Thymus (tissue), 11 donors: Measurements from ENCODE around the gene IGSF21. TPM values are rescaled to one million over a fixed set of nuclear protein-coding genes. Genes with fewer than 3 reads are reported as not detected.

Experiments
- DNase-seq, 9 donors: peaks; one replicate each; pipeline ENCODE4 v3.0.0-alpha.2; 2013; ENCODE audit warnings: low spot score in 9 of 9, low read depth in 6 of 9, missing footprints in 1 of 9
- H3K27ac ChIP-seq, 2 donors: one replicate each; pipeline ENCODE4 v1.5.1; 2013; ENCODE audit warnings: control low read depth in 1 of 2, low read depth in 1 of 2, low read length in 1 of 2, mild to moderate bottlenecking in 1 of 2, moderate library complexity in 1 of 2
- H3K27me3 ChIP-seq, 2 donors: one replicate each; pipeline ENCODE4 v1.5.1; 2013; ENCODE audit warnings: low read length in 1 of 2; ENCODE audit not compliant: control insufficient read depth in 2 of 2, insufficient read depth in 1 of 2
- H3K36me3 ChIP-seq, 2 donors: one replicate each; pipeline ENCODE4 v1.5.1; 2013; ENCODE audit warnings: low read length in 1 of 2, mild to moderate bottlenecking in 1 of 2, moderate library complexity in 1 of 2; ENCODE audit not compliant: control insufficient read depth in 2 of 2, insufficient read depth in 2 of 2
- H3K4me1 ChIP-seq, 2 donors: one replicate each; pipeline ENCODE4 v1.5.1; 2013; ENCODE audit warnings: low read length in 2 of 2; ENCODE audit not compliant: control insufficient read depth in 2 of 2, insufficient read depth in 2 of 2
- H3K4me3 ChIP-seq, 2 donors: one replicate each; pipeline ENCODE4 v1.5.1; 2013; ENCODE audit warnings: low read length in 2 of 2, control low read depth in 1 of 2, mild to moderate bottlenecking in 1 of 2
- H3K9me3 ChIP-seq, 2 donors: one replicate each; pipeline ENCODE4 v1.5.1; 2013; ENCODE audit warnings: low read length in 1 of 2, mild to moderate bottlenecking in 1 of 2; ENCODE audit not compliant: control insufficient read depth in 2 of 2, insufficient read depth in 1 of 2
- WGBS: extraction: QIAGEN DNeasy Blood & Tissue Kit; methylation state at CpG from one replicate; pipeline ENCODE4 v1.1.7; 2013; 5-methylcytosine and 5-hydroxymethylcytosine counted together
- polyA plus RNA-seq: library from polyadenylated mRNA; stranded (reverse); fragments of 200-250 nt; gene quantifications from one replicate; pipeline ENCODE4 v1.2.3, GENCODE V29; 2013
- total RNA-seq: library from RNA; stranded (reverse); fragments of 120-200 nt; gene quantifications from one replicate; pipeline ENCODE4 v1.2.4, GENCODE V29; 2013
- donor health status: healthy.

Gene IGSF21
- total and polyA plus RNA-seq, 2 donors = 0.85 to 2.1 TPM

- no peak for DNase-seq
- Histone ChIP-seq H3K27ac (no peak overlapping the region), H3K27me3 (no peaks in the 10 kb centered on the region), H3K4me1 (no peaks in the 10 kb centered on the region), H3K36me3 (no peaks in the 10 kb centered on the region), H3K4me3 (no peak overlapping the region), H3K9me3 (no peaks in the 10 kb centered on the region)
- 91% methylated on average over 3 of the region's 3 CpGs for WGBS
These were observed 62.8 kb downstream of the IGSF21 start for GRCh38 chr1:18170444-18170843.

- Histone ChIP-seq H3K4me1 (no peaks in the 10 kb centered on the region), H3K36me3 (no peaks in the 10 kb centered on the region), H3K27ac (no peak overlapping the region), H3K27me3 (peaks cover 2 to 6% of the 10 kb centered on the region in 2 donors), H3K4me3 (no peak overlapping the region), H3K9me3 (no peaks in the 10 kb centered on the region)
- no peak for DNase-seq
- 90% methylated on average over 12 of the region's 12 CpGs for WGBS
These were observed 66.4 kb downstream of the IGSF21 start for GRCh38 chr1:18174037-18174436.

- WGBS = 83% methylated on average over 6 of the region's 6 CpGs
- H3K27me3 ChIP-seq = peaks cover 2 to 8% of the 10 kb centered on the region in 2 donors
These were observed 67.5 kb downstream of the IGSF21 start for GRCh38 chr1:18175051-18175450.

GRCh38 chr1:18175530-18176377, 68.2 kb downstream of the IGSF21 start:
- Histone ChIP-seq H3K9me3 (no peaks in the 10 kb centered on the region), H3K4me1 (no peaks in the 10 kb centered on the region), H3K27me3 (peaks cover 2 to 8% of the 10 kb centered on the region in 2 donors), H3K36me3 (no peaks in the 10 kb centered on the region), H3K4me3 (no peak overlapping the region), H3K27ac (no peak overlapping the region)
- 76% methylated on average over 13 of the region's 13 CpGs for WGBS
- DNase-seq = no peak

More at GRCh38 chr1:18175051-18175450, 67.5 kb downstream of the IGSF21 start:
- Histone ChIP-seq H3K36me3 (no peaks in the 10 kb centered on the region), H3K4me3 (no peak overlapping the region), H3K9me3 (no peaks in the 10 kb centered on the region), H3K4me1 (no peaks in the 10 kb centered on the region), H3K27ac (no peak overlapping the region)
- DNase-seq = no peak

- no peak overlapping the region for H3K4me3 ChIP-seq
- 81% methylated on average over 4 of the region's 4 CpGs for WGBS
- H3K27me3 ChIP-seq = peaks cover 2 to 8% of the 10 kb centered on the region in 2 donors
These were observed 69.0 kb downstream of the IGSF21 start for GRCh38 chr1:18176619-18177018.

GRCh38 chr1:18178111-18178510, 70.5 kb downstream of the IGSF21 start:
- peaks cover 2 to 8% of the 10 kb centered on the region in 2 donors for H3K27me3 ChIP-seq
- 8% methylated on average over 8 of the region's 8 CpGs for WGBS
- H3K9me3 ChIP-seq = no peaks in the 10 kb centered on the region
- no peaks in the 10 kb centered on the region for H3K36me3 ChIP-seq
- no peak overlapping the region for H3K27ac ChIP-seq
- H3K4me1 ChIP-seq = no peaks in the 10 kb centered on the region
- no peak overlapping the region for H3K4me3 ChIP-seq
- DNase-seq = no peak

More at GRCh38 chr1:18176619-18177018, 69.0 kb downstream of the IGSF21 start:
- no peak overlapping the region for H3K27ac ChIP-seq
- no peaks in the 10 kb centered on the region for H3K9me3 ChIP-seq
- no peak for DNase-seq
- no peaks in the 10 kb centered on the region for H3K36me3 ChIP-seq
- H3K4me1 ChIP-seq = no peaks in the 10 kb centered on the region

- Histone ChIP-seq H3K4me1 (no peaks in the 10 kb centered on the region), H3K27me3 (peaks cover 2 to 8% of the 10 kb centered on the region in 2 donors), H3K27ac (no peak overlapping the region), H3K36me3 (no peaks in the 10 kb centered on the region), H3K4me3 (no peak overlapping the region), H3K9me3 (no peaks in the 10 kb centered on the region)
- WGBS = 90% methylated on average over 7 of the region's 7 CpGs
- no peak for DNase-seq
These were observed 71.4 kb downstream of the IGSF21 start for GRCh38 chr1:18179009-18179408.

- no peaks in the 10 kb centered on the region for H3K36me3 ChIP-seq
- H3K27me3 ChIP-seq = peaks cover 2 to 8% of the 10 kb centered on the region in 2 donors
- H3K9me3 ChIP-seq = no peaks in the 10 kb centered on the region
- H3K27ac ChIP-seq = no peak overlapping the region
- no peaks in the 10 kb centered on the region for H3K4me1 ChIP-seq
- no peak overlapping the region for H3K4me3 ChIP-seq
- DNase-seq = no peak
- 56% methylated on average over 13 of the region's 13 CpGs for WGBS
These were observed 75.0 kb downstream of the IGSF21 start for GRCh38 chr1:18182398-18183160.

GRCh38 chr1:18183533-18183932, 75.9 kb downstream of the IGSF21 start:
- no peak overlapping the region for H3K4me3 ChIP-seq
- peaks cover 2 to 4% of the 10 kb centered on the region in 2 donors for H3K27me3 ChIP-seq
- no peaks in the 10 kb centered on the region for H3K9me3 ChIP-seq
- no peaks in the 10 kb centered on the region for H3K4me1 ChIP-seq
- H3K36me3 ChIP-seq = no peaks in the 10 kb centered on the region
- 93% methylated on average over 7 of the region's 7 CpGs for WGBS
- no peak overlapping the region for H3K27ac ChIP-seq
- no peak for DNase-seq
